HuH-7.5 (cell line): ENCODE results near the gene GLIS1.

Source experiments
- DNase-seq: peaks from one replicate; pipeline ENCODE4 v3.0.0; 2011; ENCODE audit warnings: low spot score

The GLIS1 gene

DNA sequence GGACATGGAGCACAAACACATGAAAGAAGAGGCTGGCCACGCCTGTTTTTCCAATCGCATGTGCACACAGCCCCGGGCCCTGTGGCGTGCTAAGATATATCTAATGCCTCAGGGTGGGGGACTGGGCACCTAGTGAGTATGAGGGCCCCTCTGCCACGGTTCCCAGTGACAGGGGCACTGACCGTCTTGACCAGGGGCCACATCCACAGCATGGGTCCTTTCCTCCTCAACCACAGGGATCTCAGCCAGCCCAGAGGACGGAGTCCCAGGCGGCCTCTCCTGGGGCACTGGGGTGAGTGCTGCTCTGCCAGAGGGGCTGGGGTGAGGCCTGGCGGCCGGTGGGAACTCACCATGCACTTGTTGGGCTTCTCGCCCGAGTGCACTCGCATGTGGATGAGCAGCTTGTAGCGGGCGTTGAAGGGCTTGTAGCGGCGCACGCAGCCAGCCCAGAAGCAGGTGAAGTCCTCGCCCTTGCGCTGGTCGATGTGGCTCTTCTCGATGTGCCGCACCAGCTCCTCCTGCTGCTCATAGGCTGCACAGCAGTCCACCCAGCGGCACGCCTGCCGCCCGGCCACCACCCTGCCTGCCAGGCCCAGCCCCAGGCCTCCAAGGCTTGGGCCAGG, 145.1 kb downstream of the GLIS1 start:
- no peak for DNase-seq

DNA sequence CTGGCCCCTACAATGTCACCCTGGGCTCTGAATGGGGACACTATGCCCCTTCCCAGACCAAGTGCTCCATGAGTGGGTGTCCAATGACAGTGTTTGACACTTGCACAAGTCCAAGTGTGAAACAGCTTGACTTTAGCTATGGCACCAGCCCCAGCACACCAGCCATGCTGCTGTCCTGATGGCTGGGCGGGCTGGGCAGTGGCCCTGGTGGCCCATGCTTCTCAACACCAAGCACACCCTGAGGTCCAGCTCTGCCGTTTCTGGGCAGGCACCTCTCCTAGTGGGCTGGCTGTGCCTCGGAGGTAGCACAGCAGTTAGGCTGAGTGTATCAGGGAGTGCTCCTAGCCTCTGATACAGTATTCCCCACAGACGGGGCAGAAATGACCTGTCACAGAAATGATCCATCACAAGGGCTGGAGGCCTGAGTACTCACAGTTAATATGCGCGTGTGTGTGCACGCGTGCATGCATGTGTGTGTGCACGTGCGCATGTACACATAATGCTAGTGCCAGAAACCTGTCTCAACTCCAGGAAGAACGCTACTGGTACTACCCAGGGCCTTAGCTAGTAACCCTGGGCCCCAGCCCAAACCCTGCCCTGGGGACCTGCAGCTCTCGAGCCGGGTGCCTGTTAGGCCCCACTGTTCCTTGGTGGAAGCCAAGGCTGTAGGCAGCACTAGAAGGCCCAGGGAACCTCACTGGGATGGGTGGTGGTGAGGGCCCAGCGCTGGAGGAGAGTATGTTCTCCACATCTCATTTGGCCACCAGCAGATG, 145.8 kb downstream of the GLIS1 start:
- DNase-seq, result no peak

DNA sequence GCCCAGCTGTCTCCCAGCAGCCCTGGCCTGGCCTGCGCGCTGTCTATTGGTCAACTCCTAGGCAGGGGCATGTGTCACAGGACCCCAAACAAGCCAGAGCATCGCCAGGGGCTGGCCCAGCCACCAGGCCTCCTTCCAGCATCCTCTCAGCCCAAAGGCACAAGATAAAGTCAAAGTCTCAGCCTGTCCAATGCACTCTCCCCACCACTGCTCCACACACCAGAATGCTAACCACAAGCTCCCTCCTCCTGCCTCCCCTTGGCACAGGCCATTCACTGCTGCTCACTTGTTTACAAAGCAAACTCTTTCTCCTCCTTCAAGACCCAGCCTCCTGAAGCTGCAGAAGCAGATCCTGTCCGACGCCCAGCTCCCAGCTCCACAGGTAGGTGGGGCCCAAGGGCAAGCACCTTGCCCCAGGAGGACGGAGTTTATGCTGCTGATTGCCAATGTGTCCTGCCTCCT, 146.4 kb downstream of the GLIS1 start:
- DNase-seq, result no peak

DNA sequence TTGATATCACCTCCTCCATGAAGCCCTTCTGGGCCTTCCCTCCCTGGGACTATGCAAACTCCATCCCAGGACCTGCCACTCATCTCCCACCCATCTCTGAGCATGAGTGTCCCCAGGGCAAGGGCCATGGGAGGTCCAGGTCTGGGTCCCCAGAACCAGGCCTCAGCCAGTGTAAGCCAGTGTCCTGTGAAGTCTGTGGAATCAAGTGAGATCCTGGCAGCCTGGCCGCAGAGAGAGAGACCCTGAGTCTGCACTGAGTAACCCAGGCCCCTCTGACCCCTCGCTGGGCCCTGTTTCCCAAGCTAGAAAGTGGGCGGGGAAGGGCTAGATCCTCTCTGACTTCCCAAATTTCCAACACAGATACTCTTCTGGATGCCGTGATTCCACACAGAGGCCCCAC, 147.0 kb downstream of the GLIS1 start:
- DNase-seq, result no peak

DNA sequence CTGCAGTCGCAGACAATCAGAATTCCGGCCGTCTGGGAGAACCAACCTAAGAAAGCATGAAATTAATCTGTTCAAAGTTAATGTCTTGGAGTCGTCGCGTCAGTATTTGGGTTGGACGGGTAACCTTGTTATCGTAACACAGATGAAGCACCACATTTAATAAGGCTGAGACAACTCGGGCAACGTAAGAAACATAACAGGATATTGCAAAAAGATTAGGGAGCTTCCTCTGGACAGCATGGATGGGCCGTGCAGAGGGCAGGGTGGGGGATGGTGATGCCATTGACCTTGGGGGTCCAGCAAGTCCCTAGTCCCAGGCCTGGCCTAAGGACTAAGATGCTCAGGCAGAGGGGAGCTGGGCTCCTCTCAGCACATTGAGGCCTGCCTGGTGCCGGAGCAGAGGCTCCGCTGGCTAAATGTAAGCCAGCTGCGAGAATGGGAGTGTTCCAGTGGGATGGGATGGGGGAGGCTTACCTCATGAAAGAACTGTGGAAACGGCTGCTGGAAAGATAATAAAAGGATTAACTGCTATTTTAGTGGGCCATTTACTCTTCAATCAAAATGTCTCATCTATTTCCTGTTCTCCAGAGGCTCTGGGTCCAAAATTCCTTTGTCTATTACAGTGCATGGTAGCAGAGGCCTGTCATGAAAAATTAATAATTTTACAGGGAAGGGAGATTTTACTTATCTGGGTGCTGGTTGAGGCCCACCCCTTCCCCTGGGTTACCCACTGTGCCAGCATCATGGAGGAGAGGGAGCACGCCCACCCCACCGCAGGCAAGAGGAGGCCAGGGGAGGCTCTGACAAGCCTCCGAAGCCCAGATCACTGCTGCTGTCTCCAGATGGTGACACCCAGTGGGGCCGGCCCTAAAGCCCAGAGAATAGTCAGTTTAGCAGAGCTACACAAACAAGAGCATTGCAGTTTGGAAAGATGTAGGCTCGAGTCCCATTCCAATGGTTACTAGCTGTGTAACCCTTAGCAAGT, 148.1 kb downstream of the GLIS1 start:
- DNase-seq, result no peak

DNA sequence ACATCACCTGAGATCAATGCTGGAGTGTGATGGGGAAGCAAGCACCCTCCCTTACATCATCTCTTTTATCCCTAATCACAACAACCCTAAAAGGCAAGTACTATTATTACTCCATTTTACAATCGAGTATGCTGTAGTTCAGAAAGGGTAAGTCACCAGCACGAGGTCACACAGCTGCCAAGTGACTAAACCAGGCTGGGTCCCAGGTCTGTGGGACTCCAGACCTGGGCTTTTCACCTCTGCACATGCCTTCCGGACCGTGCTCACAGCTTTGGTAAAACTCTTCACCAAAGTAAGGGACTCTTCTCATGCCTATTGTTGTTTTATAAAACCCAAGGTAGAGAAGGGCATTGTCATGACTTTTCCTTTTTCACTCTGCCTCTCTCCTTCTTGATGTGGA, 148.9 kb downstream of the GLIS1 start:
- DNase-seq, result no peak

DNA sequence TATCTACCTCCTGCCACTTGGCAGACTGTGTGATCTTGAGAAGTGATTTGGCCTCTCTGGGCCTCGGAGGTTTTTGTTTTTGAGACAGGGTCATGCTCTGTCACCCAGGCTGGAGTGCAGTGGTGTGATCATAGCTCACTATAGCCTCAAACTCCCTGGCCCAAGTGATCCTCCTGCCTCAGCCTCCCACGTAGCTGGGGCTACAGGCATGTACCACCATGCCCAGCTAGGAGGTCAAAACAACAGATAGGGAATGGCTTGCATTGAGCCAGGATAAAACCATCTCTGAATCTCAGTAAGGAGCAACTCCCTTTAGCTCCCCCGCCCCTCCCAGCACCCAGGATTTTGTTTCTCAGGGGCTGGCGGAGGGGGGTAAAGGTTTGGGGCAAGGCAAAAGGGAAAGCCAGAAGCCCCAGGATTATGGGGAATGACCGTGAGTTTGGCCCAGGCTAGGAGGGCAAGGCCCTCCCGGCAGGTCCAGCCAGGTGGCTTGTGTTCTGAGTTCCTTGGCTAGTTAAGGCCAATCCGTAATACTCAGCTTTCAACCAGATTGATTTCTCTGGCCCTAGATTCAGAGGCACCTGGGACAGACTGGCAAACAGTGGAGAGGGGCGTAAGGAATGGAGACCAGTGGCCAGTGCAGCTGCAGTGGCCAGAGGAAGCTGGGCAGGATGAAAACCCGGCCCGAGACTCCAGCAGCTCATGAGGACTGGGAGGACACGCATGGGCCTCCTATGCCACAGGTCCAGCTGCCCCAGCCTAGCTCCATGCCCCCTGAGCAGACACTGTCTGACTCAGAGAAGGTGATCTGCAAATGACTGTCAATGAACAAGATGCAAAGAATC, 149.7 kb downstream of the GLIS1 start:
- no peak for DNase-seq

DNA sequence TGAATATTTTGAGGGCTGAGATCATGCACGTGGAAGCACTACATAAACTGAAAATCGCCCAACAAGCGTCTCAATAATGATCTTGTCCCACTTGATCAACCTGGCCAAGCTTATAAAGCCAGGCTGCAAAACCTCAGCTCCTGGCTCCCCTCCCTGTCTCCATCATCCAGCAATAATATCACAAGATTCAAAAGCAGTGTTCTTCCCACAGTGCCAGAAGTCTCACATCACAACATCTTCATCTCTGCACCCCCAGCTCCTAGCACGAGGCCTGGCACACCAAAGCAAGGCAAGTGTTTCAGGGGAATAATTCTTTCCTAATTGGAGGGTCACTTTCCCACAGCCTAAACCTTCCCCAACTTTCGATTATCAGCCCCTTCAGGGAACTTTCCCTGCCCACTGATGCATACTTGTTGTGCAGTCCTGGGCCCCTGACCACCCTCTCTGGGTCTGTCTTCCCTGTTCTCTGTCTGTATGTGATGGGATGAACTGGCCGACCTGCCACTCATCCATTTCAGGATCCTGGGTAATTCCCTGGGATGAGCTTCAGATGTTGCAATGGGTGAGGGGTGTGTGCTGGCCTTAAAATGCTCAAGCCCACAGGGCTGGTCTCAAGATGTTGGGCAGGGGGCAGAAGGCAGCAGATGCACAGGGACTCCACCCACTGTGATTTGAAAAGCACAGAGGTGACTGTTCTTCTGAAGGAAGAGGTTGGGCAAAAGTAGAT, 150.7 kb downstream of the GLIS1 start:
- DNase-seq, result no peak

DNA sequence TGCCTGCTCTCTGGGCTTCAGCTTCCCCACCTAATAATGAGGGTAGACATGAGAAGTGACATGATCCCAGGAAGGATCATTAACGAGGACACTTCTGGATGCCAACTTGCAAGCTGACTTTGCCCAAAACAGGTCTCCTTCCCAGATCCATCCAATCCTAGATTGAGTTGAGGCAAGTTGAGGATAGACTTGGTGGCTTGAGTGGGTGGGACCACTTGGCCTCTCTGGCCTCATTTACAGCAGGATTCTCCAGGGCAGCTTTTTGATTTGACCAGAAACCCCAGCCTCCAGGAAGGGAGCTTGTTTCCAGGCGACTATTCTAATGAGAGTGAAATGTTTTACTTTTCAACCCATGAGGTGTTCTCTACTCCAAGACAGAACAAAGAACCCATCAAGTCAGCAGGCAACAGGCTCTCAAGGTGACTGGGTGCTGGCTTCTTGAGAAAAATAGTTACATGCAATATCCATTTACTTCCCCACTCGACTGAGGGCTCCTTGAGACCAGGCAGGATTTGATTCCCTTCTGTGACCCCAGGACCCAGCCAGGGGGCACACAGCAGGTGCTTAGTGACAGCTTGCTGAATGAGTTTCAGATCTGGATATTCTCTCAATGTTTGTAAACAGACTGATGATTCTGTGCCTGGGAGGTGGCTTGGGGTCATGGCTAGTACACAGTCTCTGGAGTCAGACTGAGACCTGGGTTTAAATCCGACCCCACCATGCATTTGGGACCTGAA, 151.5 kb downstream of the GLIS1 start:
- DNase-seq, result no peak

DNA sequence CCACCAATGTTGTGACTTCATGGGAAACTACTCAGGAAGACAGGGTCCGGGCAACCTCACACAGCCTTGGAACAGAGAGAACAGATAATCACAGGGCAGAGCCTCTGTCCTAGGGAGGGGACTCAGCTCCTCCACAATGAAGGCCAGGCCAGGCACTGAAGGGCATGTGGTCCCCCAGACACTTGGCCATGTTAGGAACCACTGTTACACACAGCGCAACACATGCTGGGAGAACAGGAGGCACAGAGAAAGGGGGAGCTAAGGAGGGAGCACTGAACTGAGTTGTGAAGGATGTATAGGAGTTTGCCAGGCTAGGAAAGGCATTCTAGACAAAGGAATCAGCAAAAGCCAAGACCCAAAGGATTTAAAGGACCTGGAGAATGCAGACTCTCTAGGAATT, 152.2 kb downstream of the GLIS1 start:
- no peak for DNase-seq

DNA sequence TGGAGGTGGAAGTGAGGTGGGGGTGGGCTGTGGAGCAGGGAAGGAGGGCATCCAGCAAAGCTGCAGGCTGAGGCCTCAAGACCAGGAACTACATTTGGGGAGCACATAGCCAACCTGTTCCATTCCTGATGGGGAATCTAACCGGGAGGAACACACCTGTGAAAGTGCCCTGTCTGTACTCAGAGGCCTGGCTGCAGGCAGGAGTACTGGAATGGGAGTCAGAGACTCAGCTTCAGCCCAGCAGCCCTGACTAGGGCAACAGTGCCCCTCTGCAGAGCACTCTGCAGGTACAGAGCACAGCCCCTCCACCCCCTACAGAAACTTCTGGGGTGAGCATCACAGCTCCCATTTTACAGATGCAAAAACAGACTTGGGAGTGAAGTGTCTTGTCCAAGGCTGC, 153.4 kb downstream of the GLIS1 start:
- DNase-seq, result no peak

DNA sequence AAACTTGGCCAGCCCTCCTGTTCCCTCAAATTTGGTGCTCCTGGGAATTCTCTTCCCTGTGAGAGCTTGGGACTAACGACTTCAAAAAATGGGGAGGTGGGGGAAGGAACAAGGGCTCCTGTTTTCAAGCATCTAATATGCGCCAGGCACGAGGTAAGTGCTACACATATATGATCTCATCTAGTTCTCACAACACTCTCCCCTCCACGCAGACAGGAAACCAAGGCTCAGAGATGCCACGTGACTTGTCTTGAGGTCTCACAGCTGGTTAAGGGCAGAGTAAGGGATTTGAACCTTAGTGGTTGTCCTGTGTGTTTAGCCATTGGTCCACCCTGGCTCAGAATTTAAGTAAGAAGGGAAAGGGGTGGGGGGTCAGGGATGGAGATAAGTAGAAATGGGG, 153.8 kb downstream of the GLIS1 start:
- DNase-seq, result no peak

DNA sequence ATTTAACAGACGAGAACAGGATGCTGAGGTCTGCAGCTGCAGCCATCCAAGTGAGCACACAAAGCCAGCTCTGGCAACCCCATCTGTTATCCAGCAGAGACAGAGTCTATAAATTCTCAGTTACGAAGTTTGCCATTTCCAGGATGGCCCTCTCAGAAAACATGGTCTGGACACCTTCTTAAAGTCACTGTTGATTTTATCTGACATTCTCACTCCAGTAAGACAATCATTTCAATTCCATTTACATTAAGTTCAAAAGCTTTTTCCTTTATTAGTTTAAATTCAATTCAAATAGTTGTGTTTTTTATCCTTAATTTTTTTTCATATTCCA, 154.2 kb downstream of the GLIS1 start:
- no peak for DNase-seq

DNA sequence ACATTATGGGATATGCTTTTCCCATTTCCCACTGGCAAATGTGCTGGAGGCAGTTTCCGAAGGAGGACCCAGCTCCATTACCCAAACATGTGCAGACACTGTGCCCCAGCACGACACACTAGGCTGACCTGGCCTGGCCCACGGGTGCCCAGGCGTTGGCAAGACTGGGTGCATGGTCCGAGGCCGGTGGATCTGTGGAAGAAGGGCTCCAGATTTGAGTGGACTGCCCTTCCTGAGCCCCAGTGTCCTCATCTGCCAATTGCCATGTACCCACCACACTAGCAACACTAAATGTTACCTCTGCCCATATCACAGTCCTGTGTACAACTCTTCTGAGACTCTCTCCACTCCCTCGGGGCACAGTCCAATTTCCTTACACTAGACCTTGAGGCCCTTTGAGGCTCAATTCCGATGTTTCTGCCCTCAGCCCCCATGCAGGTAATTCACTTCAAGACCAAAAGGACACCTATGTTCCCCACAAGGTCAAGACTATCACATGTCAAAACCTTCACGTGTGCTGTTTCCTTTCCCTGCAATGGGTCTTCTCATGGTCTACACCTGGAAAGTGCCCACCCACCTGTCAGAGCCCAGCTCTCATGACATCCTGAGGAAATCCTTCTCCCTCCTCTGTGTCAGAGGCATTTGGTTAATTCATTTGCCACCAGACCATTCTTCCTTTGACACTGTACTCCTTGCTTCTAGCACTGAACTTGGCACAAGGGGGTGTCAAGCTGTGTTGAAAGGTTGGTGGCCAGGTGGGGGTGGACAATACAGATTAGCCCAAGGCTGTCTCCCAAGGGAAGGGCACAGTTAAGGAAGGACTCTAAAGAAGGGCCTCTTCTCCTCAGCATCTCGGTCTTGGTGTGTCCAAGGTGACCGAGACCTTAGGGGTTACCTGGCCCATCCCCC, 154.8 kb downstream of the GLIS1 start:
- no peak for DNase-seq

DNA sequence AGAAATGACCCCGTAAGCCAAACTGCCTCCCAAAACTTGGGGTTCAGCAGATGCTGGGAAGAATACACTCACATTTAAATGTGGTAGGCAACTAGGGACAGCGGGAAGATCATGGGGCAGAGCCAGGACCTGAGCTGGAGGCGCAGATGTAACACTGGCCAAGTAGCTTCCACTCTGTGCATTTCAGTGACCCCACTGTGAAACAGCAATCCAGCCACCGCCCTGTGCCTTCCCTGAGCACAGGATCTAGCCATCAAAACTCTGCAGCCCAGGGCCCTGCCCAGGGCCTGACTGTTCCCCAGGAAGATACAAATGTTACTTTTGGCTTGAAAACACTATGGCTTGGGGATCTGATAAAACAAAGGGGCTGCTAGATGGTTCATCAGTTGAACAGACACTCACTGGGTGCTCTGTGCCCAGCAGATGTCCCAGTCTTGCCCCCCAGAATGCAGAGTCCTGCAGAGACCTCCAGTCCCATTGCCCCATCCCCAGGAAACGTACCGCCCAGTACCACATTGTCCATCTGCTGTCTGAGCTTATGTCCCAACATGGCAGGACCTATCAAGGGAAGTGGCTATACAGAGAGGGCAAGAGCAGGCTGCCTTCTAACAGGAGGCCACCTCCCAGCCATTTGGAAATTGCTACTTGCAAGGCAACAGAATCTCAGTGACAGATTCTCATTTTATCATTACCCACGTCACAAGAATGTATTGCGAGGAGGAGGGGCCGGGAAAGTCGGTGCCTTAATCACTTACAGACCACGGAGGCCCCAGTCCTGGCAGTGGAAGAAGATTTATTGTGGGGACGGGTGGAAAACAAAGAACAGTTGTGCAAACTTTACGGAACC, 155.7 kb downstream of the GLIS1 start:
- DNase-seq, result no peak

DNA sequence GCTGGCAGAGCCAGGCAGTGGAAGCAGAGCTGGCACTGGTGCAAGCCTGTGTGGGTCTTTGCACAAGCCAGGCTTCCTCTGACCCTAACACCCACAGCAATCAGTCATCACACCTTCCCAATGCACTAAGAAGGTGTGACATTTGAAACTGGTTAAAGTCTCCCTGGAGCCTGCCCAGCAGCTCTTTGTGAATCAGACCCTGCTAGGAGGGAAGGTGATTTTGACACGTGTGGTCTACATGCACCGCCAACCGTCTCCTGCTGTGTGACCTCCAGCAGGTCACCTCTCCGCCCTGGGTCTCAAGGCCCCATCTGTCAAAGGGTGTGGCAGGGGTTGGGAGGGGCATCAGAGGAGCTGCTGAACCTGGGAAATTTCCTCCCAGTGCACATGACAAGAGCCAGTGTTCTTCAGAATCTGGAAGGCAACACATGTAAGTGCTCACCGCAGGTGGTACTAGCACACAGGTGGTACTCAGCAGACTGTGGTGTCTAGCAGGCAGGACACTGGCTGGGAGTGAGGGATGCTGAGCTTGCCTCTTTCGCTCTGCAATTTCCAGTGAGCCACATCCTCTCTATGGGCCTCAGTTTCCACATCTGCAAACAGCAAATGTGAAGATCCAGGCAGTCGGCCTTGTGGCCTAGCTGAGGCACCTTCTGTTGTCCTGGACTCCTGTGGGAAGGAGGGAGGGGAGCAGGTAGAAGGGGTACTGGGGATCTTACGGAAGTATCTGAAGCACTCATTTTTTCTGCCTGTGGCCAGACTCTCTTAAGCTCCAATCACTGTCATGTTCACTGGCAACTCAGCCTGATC, 156.5 kb downstream of the GLIS1 start:
- no peak for DNase-seq

DNA sequence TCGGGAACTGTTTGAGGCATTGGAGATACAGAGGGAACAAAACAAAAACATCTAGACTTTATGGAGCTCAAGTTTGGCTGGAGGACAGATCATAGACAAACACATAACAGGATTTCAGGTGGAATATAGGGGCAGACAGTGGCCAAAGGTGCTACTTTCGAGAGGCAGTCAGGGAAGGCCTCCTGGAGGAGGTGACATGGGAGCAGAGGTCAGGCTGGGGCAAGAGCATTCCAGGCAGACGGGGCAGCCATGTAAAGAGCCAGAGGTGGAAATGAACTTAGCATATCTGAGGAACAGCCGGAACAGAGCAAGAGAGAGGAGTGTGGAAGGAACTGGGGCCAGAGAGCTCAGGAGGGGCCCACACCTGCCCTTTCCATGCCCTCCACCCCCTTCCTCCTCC, 157.5 kb downstream of the GLIS1 start:
- no peak for DNase-seq
